GM10847 (cell line): Measurements from ENCODE around the gene KDM2A.
A peak's percentile ranks its signal among the peaks of the same experiment; 100 is the strongest.

Experiments
- POLR2A ChIP-seq: IDR thresholded peaks from 2 replicates; pipeline ENCODE4 v1.6.1; 2011; ENCODE audit not compliant: insufficient read length; ENCODE audit errors: extremely low read depth

The KDM2A gene

DNA sequence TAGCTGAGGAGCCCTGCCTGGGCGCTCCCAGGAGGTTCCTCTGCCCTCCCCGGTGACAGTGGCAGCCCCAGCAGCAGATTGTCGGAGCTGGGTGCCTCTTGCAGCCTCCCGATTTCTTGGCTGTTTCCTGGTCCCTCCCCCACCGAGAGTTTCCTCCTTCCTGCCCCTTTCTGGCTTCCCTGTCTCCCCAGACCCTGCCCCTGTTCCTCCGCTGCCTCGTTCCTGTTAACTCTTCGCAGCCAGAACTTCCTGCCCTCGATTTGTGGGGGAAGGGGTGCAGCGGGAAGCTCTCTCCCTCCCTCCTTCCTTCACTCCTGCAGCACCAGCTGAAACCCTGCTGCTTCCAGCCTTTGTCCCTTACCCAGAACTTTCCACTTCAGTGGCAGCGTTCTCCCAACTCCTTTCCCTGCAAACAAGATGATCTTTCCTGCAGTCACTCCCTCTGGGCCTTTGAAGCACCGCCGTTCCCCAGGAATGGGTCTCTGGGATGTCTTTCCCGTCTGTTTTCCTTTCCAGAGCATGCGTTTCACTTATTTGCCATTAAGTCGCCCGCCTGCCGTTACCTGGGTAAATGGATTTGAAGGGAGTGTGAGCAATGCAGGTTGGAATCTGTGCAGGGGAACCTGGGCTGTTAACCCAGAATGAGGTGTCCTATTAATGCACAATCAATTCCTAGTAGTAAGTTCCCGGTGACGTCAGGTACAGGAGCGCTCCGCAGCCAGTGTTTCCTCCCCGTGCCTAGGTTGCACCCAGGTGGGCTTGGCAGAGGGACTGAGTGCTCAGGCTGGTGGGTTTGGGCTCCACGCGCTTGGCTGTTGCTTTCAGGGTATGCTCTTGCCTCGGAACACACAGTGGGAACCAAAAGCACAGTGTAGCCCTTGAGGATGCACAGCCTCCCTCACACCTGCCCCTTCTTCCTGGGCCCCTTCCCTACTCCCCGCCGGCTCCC, 151.5 kb downstream of the KDM2A start:
- no peak for TF ChIP-seq POLR2A

DNA sequence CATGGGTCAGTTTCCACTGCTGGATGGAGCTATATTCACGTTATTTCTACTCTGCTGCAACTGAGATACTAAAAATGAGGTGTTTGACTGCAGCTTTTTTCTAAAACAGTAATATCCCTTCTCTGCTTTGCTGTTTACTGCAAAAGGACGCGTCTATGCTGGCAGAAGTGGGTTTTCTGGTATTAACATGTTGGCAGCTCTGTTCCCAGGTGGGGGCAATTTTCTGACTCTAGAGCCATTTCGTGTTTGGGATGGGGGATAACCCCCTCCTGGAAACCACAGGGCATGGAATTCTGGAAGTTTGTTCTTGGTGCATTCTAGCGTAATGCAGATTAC, 152.1 kb downstream of the KDM2A start:
- no peak for TF ChIP-seq POLR2A

DNA sequence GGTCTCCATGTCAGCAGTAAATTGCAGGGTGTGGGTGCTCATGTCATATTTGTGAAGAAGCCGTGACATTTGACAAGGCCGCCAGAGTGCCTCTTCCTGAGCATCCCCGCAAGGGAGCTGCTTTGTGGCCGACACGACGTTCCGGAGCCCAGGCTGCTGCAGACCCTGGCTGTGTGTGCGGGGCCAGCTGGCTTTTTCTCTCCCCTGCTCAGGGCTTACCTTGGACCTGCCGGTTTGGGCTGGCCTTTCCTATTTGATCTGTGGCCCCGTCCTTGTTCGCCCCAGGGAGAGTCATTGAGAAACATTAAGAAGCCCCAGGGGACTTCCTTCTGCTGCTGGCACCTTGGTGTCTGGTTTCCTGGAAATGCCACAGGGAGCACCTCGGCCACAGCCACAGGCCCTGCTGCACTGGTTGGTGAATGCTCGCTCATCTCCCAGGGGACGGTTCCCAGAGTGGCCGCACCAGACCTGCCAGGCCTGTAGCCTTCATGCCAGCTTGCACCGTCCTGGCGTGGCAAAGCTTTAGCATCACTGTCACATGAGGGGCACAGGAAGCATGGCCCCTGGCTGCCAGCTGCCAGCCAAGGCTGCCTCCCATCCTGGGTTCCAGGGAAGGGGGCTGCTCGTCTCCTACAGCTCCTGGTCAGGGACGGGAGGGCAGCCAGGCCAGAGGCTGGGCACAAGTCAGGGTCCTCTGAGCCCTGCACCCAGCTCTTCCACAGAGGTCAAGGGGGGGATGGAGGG, 152.7 kb downstream of the KDM2A start:
- TF ChIP-seq POLR2A, result no peak

DNA sequence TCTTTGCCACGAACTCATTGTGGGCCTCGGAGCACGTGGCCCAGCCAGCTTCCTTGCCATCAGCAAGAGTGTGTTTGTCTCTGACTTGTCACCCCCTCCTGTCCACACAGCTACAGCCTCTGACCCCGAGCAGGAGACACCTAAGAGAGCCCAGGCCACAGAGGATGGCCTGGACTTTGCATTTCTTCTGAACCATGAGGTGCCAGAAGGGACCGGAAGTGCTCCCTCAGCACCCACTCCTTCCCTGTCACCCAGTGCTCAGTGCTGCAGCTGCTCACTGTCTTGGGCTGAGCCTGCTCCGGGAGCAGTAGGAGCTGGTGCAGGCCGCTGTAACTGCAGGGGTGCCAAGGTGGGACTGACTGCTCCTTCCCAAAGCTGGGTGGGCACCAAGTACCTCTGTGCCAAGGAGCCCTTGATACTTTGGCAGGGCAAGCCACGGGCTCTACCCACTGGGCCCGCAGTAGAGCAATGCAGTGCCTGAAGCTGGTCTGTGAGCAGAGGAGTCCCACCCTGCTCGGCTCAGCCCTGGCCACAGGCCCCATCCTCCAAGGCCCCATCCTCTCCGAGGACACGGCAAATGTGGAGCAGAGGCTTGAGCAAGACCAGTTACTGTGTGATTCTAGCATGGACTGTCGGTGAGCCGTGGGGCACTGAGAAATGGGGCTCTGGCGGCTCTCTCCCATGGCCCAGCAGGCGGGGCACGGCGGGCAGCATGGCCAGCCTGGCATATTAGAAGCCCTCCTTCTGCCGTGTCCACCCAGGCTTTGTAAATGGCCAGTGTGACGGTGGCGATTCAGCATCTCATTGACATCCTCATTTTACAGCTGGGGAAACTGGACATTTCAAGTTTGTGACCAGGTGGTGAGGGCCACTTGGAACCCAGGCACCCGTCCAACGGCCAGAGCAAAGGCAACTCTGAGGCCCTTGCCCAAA, 153.5 kb downstream of the KDM2A start:
- no peak for TF ChIP-seq POLR2A

DNA sequence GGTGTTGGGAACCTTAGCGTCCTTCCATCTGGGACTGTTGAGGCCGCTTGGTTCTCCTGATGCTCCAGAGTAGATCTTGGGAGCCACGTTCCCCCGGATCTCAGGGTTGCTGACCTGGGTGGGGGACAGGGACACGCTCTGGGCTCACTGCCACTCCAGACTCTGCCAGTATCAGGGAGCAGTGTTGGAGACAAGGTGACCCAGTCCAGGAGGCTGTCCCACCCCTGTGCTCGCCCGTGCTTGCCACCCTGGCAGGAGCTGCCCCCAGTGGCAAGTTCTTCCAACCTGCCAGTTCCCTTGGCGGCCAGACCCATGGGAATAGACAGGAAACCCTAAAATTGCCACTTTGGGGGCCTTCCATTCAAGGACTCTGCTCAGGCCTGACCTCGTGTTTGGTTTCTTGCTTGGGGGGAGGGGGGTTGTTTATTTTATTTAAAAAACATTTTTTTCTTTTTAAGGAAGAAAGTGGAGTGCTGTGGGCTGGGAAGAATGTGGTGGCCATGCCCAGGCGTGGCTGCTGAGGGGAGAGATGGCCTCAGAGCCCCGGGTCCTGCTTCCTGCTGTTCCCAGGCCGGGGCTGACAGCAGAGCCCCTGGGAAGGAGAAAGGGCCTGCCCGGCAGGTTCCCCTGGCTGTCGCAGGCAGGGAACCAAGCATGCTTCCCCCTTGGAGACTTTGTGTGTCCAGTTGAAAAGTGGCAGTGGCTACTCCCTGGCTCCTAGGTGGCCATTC, 154.4 kb downstream of the KDM2A start:
- no peak for TF ChIP-seq POLR2A

DNA sequence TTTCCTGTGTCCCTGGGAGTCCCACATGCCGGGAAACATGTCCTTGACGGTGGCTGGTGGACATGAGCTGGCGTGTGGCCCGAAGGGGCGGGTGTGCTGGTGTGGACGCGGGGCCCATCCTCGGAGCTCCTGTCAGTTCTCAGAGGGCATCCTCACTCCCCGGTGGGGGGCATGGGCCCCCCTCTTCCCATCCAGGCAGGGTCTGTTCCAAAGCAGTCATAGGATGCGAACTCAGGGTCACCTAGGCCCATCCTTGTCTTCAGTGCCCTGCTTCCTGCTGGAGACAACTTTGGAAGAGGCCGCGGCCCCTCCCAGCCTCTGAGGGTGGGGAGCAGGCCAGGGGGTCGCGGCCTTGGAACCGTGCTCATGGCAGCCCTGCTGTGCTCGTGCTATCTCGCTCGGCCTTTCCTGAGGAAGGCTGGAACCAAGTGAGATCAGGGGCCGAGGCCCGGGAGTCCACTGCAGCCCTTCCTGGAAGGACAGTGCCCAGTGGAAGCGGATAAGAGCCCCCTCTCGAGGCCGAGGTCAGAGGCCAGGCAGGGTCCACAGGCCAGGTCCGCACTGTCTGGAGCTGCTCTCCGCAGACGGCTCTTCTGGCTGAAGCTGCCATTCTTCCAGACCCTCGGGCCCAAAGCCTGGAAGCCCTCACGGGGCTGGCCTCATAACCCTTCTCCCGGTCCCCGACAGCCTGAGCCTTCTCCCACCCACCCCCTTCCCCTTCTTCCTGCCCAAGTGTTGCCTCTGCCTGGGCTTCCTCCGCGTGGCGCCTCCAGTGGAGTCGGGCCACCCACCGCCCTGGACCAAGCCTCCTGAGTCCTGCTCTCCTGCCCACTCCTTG, 155.9 kb downstream of the KDM2A start:
- no peak for TF ChIP-seq POLR2A

DNA sequence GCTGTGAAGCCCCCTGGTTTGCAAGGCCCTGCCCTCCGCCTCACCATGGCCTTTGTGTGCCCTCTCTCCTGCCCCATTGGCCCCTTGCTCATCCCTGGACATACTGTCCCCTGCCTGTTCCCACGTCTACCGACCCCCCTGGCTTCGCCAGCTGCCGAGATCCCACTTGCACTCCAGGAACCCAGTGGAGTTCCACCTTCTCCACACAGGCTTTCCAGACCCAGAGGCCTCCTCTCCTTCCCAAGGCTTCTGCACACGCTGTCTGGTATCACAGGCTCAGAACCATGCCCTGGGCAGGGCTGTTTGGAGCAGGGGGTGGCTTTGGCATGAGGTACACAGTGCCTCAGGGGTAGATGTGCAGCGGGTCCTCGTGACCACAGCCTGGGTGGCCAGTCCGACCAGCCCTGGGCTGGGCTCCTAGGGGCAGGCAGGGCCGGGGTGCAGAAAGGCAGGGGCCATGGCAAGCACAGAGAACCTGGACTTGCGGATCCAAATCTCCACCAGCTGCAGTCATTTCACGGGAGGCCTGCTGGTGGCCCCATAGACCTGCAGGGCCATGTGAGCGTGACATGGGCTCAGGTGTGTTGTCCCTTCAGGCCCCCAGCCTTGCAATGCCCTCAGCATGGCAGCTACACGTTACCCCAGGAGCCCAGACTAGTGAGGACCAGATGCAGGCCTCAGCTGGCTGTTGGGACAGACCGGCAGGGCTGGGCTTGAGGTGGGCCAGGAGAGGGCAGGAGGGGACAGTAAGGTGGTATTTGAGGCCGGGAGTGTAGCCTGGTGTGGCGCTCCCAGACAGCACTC, 156.7 kb downstream of the KDM2A start:
- no peak for TF ChIP-seq POLR2A

DNA sequence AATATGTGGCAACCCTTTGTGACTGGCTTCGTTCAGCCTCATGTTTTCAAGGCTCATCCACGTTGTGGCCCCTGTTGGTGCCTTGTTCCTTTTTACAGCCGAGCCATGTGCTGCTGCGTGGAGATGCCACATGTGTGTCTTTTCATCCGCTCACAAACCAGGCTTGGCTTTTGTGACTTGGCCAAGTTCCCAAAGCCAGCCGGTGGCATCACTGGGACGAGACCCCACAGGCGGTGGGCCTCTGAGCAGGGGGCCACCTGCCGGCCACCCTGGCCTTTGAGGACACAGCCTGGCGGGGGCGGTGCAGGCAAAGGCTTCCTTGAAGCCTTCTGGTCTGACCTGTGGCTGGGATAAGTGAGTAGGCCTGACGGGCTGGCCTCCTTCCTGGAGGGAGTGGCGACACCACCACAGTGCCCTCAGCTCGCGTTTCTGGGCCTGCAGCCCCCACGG, 157.7 kb downstream of the KDM2A start:
- no peak for TF ChIP-seq POLR2A

DNA sequence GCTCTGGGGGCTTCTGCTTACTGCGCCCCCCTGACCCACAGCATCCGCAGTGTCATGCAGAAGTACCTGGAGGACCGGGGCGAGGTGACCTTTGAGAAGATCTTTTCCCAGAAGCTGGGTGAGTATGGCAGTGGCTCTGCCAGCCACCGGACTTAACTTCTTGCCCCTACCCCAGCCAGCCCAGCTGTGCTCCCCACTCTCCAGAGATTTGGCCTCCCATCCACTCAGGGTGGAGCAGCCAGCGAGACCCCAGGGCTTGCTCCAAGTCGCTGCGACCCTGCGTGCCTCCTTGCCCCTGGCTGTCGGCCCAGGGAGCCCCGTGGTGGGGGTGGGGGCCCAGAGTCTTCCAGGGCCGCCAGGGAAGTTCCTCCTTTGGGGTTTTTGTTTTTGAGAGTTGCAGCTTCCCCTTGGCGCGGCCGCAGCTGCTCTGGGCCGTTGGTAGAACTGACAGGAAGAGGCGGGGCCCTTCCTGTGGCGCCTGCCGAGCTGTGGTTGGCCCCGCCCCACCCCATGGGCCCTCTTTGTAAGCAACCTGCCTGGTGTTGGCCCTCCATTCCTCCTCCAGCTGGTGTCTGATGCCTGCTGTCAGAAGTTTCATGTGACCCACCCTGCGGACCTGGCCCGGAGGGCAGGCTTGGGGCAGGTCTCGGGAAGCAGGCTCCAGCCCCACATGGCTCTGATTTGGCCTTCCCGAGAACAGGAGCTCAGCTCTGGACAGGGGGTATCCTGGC, 158.3 kb downstream of the KDM2A start:
- TF ChIP-seq POLR2A, result peak; percentile 59

DNA sequence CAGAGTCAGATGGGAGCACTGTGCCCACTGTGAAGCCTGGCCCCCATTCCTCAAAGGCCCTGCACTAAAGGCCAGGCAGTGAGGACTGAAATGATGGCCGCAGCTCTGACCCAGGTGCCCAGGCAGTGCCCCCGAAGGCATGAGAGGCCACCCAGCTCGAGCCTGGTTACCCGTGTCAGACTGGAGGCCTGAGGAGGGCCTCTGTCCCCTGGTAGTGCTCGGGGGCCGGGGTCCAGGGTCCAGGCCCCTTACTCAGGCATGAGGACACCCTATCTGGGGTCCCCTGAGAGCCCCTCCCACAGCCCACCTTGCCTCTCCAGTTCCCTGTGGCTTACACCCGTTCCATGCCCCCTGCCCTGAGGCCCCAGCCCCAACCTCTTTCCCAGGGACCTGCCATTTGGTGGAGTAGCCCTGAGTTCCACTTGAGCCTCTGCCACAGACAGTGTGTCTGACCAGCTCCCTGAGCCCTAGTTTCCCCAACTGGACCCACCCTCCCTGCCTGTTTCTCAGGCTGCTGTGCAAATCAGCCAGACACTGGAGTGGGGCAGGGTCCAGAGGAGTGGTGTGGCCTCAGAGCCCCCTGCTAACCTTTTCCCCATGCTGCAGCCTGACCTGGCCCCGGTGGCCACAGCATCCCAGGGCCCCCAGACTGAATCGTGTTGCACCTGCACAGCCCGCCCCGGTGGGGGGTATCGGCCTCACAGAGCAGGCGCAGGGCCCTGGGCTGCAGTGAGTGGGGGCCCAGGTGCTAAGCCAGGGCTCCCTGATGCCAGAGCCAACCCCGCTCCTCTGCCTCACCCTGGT, 159.3 kb downstream of the KDM2A start:
- no peak for TF ChIP-seq POLR2A

DNA sequence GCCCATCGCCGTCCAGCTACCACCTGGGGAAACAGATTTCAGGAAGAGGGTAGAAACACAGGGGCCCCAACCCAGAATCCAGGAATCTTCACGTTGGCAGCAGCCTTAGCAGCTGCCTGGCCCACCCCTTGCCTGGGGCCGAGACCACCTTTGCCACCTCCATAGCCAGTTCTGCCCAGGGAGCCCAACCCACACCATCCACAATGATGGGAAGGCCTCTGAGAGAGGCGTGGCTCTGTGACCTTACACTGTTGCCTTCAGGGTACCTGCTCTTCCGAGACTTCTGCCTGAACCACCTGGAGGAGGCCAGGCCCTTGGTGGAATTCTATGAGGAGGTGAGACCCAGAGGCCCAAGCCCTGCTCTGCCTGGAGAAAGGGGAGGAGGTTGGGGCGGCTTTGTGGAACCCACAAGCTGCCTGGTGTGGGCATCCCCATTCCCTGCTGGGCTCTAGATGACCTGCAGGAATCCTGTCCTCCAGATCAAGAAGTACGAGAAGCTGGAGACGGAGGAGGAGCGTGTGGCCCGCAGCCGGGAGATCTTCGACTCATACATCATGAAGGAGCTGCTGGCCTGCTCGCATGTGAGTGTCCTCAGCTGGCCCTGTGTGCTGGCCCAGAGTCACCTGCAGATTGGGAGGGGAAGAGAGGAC, 160.0 kb downstream of the KDM2A start:
- TF ChIP-seq POLR2A, result no peak
